ENCODE results near the gene DEFB118. TPM values are rescaled to one million over a fixed set of nuclear protein-coding genes. Genes with fewer than 3 reads are reported as not detected.

Gene DEFB118, protein sequence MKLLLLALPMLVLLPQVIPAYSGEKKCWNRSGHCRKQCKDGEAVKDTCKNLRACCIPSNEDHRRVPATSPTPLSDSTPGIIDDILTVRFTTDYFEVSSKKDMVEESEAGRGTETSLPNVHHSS
- total RNA-seq: not detected in 2 replicates
- polyA plus RNA-seq: not detected in 2 replicates

DNA sequence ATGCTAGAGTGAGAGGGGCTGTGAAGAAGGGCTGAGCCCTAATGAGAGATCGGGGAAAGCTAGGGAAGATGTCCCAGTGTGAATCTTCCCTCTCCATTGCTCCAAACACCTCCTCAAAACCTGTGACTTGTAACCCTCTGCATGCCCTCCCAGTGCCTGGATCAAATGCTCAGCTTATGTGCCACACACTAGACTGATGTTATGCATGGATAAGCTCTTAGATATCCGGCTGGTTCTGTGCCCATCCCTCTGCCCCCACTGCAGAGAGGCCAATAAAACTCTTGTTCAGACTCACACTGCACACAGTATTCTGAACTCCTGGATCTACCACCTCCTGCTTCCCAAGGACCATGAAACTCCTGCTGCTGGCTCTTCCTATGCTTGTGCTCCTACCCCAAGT, at the start of gene DEFB118:
TSS of gene DEFB118 (plus strand) at position 301 of the 400 bp plus-strand sequence. CDS start at position 351, 50 bp downstream.
- Histone ChIP-seq H3K27ac (no peak within 1 kb of the TSS), H3K9me3 (ENCODE audit: low read depth) (no peaks in the 10 kb centered on the region)

GRCh38 chr20:31322504-31322903, 45.9 kb upstream of the DEFB118 start:
- Histone ChIP-seq H3K9me3 (ENCODE audit: low read depth) (peaks cover 5% of the 10 kb centered on the region), H3K4me1 (ENCODE audit: low read depth) (no peaks in the 10 kb centered on the region), H3K27me3 (no peaks in the 10 kb centered on the region), H3K27ac (no peak overlapping the region), H3K36me3 (no peaks in the 10 kb centered on the region), H3K4me3 (no peak overlapping the region)
- no peak for DNase-seq (ENCODE audit: low read depth in 1 of 2, low spot score in 1 of 2)
- TF ChIP-seq, protein P1, sequence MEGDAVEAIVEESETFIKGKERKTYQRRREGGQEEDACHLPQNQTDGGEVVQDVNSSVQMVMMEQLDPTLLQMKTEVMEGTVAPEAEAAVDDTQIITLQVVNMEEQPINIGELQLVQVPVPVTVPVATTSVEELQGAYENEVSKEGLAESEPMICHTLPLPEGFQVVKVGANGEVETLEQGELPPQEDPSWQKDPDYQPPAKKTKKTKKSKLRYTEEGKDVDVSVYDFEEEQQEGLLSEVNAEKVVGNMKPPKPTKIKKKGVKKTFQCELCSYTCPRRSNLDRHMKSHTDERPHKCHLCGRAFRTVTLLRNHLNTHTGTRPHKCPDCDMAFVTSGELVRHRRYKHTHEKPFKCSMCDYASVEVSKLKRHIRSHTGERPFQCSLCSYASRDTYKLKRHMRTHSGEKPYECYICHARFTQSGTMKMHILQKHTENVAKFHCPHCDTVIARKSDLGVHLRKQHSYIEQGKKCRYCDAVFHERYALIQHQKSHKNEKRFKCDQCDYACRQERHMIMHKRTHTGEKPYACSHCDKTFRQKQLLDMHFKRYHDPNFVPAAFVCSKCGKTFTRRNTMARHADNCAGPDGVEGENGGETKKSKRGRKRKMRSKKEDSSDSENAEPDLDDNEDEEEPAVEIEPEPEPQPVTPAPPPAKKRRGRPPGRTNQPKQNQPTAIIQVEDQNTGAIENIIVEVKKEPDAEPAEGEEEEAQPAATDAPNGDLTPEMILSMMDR (IDR thresholded peaks at IDR 0.05; ENCODE audit: low read depth, low read length): no peak

More for the DNA sequence above, at the start of gene DEFB118:
- no peak for DNase-seq (ENCODE audit: low read depth in 1 of 2, low spot score in 1 of 2)
- TF ChIP-seq, protein P1 (IDR thresholded peaks at IDR 0.05; ENCODE audit: low read depth, low read length): no peak
- H3K36me3 ChIP-seq: no peaks in the 10 kb centered on the region
- H3K4me3 ChIP-seq: no peak within 1 kb of the TSS
- H3K4me1 ChIP-seq (ENCODE audit: low read depth): no peaks in the 10 kb centered on the region
- no peaks in the 10 kb centered on the region for H3K27me3 ChIP-seq

DNA sequence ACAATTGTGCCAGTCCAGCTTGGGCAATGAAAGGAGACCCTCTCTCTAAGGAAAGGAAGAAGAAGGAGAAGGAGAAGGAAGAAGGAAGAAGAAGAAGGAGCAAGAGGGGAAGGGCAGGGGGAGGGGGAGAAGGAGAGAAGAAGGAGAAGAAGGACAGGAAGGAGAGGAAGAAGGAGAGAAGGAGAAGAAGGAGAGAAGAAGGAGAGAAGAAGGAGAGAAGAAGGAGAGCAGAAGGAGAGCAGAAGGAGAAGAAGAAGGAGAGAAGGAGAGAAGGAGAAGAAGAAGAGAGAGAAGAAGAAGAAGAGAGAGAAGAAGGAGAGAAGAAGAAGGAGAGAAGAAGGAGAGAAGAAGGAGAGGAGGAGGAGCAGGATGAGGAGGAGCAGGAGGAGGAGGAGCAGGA, 37.5 kb upstream of the DEFB118 start:
- H3K9me3 ChIP-seq (ENCODE audit: low read depth): no peaks in the 10 kb centered on the region

GRCh38 chr20:31341470-31341869, 26.9 kb upstream of the DEFB118 start:
- H3K4me1 ChIP-seq (ENCODE audit: low read depth): no peaks in the 10 kb centered on the region
- no peaks in the 10 kb centered on the region for H3K27me3 ChIP-seq
- H3K9me3 ChIP-seq (ENCODE audit: low read depth): peaks cover 2% of the 10 kb centered on the region

More for the DNA sequence above, 37.5 kb upstream of the DEFB118 start:
- H3K36me3 ChIP-seq: no peaks in the 10 kb centered on the region
- H3K27me3 ChIP-seq: no peaks in the 10 kb centered on the region
- no peak for DNase-seq (ENCODE audit: low read depth in 1 of 2, low spot score in 1 of 2)
- H3K27ac ChIP-seq: no peak overlapping the region
- TF ChIP-seq, protein P1 (IDR thresholded peaks at IDR 0.05; ENCODE audit: low read depth, low read length): no peak
- H3K4me1 ChIP-seq (ENCODE audit: low read depth): no peaks in the 10 kb centered on the region
- no peak overlapping the region for H3K4me3 ChIP-seq

DNA sequence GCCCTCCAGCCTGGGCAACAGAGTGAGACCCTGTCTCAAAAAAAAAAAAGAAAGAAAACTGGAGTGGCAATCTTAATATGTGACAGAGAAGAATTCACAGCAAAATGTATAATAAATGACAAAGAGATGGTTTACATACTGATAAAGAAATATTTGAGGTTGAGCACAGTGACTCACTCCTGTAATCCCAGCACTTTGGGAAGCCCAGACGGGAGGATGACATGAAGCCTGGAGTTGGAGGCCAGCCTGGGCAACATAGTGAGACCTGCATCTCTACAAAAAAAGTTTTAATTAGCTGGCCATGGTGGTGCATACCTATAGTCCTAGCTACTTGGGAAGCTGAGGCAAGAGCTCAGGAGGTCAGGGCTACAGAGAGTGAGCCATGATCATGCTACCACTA, 12.4 kb upstream of the DEFB118 start:
- Histone ChIP-seq H3K4me1 (ENCODE audit: low read depth) (no peaks in the 10 kb centered on the region), H3K27me3 (no peaks in the 10 kb centered on the region), H3K4me3 (no peak overlapping the region), H3K27ac (no peak overlapping the region), H3K36me3 (no peaks in the 10 kb centered on the region), H3K9me3 (ENCODE audit: low read depth) (no peaks in the 10 kb centered on the region)
- TF ChIP-seq, protein P1 (IDR thresholded peaks at IDR 0.05; ENCODE audit: low read depth, low read length): no peak
- no peak for DNase-seq (ENCODE audit: low read depth in 1 of 2, low spot score in 1 of 2)

More at GRCh38 chr20:31341470-31341869, 26.9 kb upstream of the DEFB118 start:
- TF ChIP-seq, protein P1 (IDR thresholded peaks at IDR 0.05; ENCODE audit: low read depth, low read length): no peak
- Histone ChIP-seq H3K36me3 (no peaks in the 10 kb centered on the region), H3K4me3 (no peak overlapping the region), H3K27ac (no peak overlapping the region)
- no peak for DNase-seq (ENCODE audit: low read depth in 1 of 2, low spot score in 1 of 2)
